OCI-LY1 (cell line): ENCODE data around the gene KIF19.
A peak's percentile ranks its signal among the peaks of the same experiment; 100 is the strongest.

Experiments used
- H2AFZ ChIP-seq: fragments of 200-600 bp; sonication (generic), shearing (Covaris generic); 2 replicates; pipeline ENCODE4 v1.6.0; 2014; ENCODE audit warnings: antibody characterized with exemption, mild to moderate bottlenecking, low read length
- H3F3A ChIP-seq: fragments of 200-600 bp; sonication (generic), shearing (Covaris generic); 2 replicates; pipeline ENCODE4 v1.6.0; 2014; ENCODE audit warnings: mild to moderate bottlenecking, antibody characterized with exemption, low read length, moderate library complexity; ENCODE audit not compliant: insufficient read depth
- H3K27ac ChIP-seq: fragments of 200-600 bp; sonication (generic); 2 replicates; pipeline ENCODE4 v1.5.1; 2014; ENCODE audit warnings: low read length, mixed run types, mild to moderate bottlenecking, low read depth; ENCODE audit not compliant: poor library complexity, severe bottlenecking
- H3K27me3 ChIP-seq: fragments of 200-600 bp; sonication (generic); 2 replicates; pipeline ENCODE4 v1.6.0; 2014; ENCODE audit warnings: antibody characterized with exemption, mild to moderate bottlenecking, low read length, moderate library complexity; ENCODE audit not compliant: insufficient read depth
- H3K36me3 ChIP-seq: fragments of 200-600 bp; sonication (generic); 2 replicates; pipeline ENCODE4 v1.6.1; 2014; ENCODE audit warnings: mild to moderate bottlenecking, antibody characterized with exemption, low read length, moderate library complexity, mixed read lengths; ENCODE audit not compliant: insufficient read depth
- H3K4me1 ChIP-seq: fragments of 200-600 bp; sonication (generic); 2 replicates; pipeline ENCODE4 v1.5.1; 2014; ENCODE audit warnings: mild to moderate bottlenecking, low read length, moderate library complexity; ENCODE audit not compliant: insufficient read depth, severe bottlenecking
- H3K4me2 ChIP-seq: fragments of 200-600 bp; sonication (generic), shearing (Covaris generic); 2 replicates; pipeline ENCODE4 v1.6.1; 2014; ENCODE audit warnings: low read length
- H3K4me3 ChIP-seq: fragments of 200-600 bp; sonication (generic); 2 replicates; pipeline ENCODE4 v1.5.1; 2014; ENCODE audit warnings: low read length, low read depth, mild to moderate bottlenecking, mixed read lengths; ENCODE audit not compliant: poor library complexity, severe bottlenecking
- H3K79me2 ChIP-seq: fragments of 200-600 bp; shearing (Covaris generic); 2 replicates; pipeline ENCODE4 v1.6.1; 2016; ENCODE audit warnings: mixed run types, low read length, mixed read lengths; ENCODE audit not compliant: insufficient read depth
- H3K9ac ChIP-seq: fragments of 200-600 bp; sonication (generic), shearing (Covaris generic); 2 replicates; pipeline ENCODE4 v1.6.1; 2014; ENCODE audit warnings: mild to moderate bottlenecking, low read length, mixed read lengths
- H3K9me2 ChIP-seq: fragments of 200-600 bp; sonication (generic), shearing (Covaris generic); 2 replicates; pipeline ENCODE4 v1.6.1; 2014; ENCODE audit warnings: low read depth, mild to moderate bottlenecking, low read length, mixed read lengths
- H3K9me3 ChIP-seq: fragments of 200-600 bp; shearing (Covaris generic); 2 replicates; pipeline ENCODE4 v1.6.1; 2014; ENCODE audit warnings: low read length, mixed read lengths
- H4K20me1 ChIP-seq: fragments of 200-600 bp; sonication (generic), shearing (Covaris generic); 2 replicates; pipeline ENCODE4 v1.6.0; 2016; ENCODE audit warnings: mild to moderate bottlenecking, low read length; ENCODE audit not compliant: insufficient read depth
- EZH2 ChIP-seq: fragments of 200-600 bp; sonication (generic), shearing (Covaris generic); IDR thresholded peaks from 2 replicates; pipeline ENCODE4 v1.8.0; 2017; ENCODE audit warnings: borderline replicate concordance, mixed run types, mild to moderate bottlenecking, antibody characterized with exemption, low read length, moderate library complexity, mixed read lengths
- TF ChIP-seq, protein P1 (sequence below): fragments of 200-600 bp; sonication (generic), shearing (Covaris generic); IDR thresholded peaks from 2 replicates; pipeline ENCODE4 v1.5.1; 2017; ENCODE audit warnings: mild to moderate bottlenecking, antibody characterized with exemption, low read length, moderate library complexity, mixed read lengths

The KIF19 gene

DNA sequence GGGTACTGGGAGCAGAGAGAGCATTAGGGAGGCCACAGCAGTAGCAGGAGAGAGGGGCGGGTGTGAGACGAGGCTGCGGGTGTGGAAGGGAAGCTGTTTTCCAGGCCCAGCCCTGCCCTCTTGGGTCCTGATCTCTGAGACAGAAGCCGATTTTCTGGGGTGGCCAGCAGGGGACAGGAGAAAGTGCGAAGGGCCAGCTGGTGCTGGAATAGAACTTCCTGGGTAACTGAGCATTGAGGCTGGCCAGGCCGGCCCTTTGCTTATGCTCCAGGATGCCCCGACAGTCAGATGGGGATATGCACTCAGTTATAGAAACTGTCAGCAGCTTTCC is 34.8 kb downstream of the KIF19 start:
- Histone ChIP-seq H3K4me3 (no peak overlapping the region), H3K9me2 (no peaks in the 10 kb centered on the region), H3K36me3 (no peaks in the 10 kb centered on the region), H3K79me2 (no peaks in the 10 kb centered on the region), H3K9ac (no peak overlapping the region), H2AFZ (no peak overlapping the region), H3K4me1 (no peaks in the 10 kb centered on the region), H3K4me2 (no peak overlapping the region), H3K9me3 (no peaks in the 10 kb centered on the region), H3F3A (no peaks in the 10 kb centered on the region), H4K20me1 (no peaks in the 10 kb centered on the region), H3K27me3 (no peaks in the 10 kb centered on the region), H3K27ac (no peak overlapping the region)
- TF ChIP-seq, protein P1, sequence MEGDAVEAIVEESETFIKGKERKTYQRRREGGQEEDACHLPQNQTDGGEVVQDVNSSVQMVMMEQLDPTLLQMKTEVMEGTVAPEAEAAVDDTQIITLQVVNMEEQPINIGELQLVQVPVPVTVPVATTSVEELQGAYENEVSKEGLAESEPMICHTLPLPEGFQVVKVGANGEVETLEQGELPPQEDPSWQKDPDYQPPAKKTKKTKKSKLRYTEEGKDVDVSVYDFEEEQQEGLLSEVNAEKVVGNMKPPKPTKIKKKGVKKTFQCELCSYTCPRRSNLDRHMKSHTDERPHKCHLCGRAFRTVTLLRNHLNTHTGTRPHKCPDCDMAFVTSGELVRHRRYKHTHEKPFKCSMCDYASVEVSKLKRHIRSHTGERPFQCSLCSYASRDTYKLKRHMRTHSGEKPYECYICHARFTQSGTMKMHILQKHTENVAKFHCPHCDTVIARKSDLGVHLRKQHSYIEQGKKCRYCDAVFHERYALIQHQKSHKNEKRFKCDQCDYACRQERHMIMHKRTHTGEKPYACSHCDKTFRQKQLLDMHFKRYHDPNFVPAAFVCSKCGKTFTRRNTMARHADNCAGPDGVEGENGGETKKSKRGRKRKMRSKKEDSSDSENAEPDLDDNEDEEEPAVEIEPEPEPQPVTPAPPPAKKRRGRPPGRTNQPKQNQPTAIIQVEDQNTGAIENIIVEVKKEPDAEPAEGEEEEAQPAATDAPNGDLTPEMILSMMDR = no peak
- TF ChIP-seq EZH2 = no peak

DNA sequence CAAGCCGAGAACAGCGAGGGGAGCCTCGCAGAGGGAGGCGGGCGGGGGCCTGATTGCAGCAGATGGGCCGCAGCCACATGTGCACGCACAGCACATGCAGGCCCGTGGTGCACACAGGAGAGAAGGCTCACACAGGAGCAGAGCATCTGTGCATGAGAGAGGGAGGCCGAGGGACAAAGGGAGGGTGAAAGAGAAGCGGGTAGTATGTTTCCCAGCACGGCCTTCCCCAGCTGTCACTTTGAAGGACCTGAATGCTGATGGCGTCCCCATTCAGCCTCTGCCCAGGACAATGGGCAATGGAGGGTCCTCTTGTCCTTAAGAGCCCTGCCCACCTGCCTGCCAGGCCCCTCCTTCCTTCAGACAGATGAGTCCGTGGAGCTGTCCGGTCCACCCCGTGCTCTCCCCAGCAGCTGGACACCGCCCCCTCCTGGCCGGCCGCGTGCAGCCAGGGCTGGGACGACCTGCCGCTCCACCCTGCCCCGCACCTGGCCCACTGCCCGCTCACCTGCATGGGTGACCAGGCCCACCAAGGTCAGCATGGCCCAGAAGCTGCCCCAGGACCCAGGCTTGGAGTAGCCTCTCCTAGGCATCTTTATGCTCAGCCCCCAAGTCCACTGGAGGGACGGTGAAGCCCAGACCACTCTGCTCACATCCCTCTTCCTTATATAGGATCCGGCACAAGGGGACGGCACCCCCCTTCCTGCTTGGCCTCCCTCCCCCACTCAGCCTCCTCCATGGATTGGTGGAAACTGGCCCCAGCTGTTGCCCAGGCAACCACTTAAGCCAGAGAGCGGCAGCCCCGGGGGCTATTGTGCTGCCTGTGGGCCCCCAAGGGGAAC is 35.4 kb downstream of the KIF19 start, which contains the start of gene BTBD17:
Gene BTBD17, minus strand, starts transcription at position 639 of the 839 bp plus-strand sequence. Its CDS starts 49 bp downstream, at position 590.
- H3K36me3 ChIP-seq = no peaks in the 10 kb centered on the region
- H3K27ac ChIP-seq = no peak within 1 kb of the TSS
- no peaks in the 10 kb centered on the region for H3K4me1 ChIP-seq
- H3K9me3 ChIP-seq = no peaks in the 10 kb centered on the region
- H3K4me2 ChIP-seq = no peak within 1 kb of the TSS
- H3F3A ChIP-seq = no peaks in the 10 kb centered on the region
- no peak within 1 kb of the TSS for H3K4me3 ChIP-seq
- H4K20me1 ChIP-seq = no peaks in the 10 kb centered on the region
- H3K79me2 ChIP-seq = no peaks in the 10 kb centered on the region
- no peaks in the 10 kb centered on the region for H3K27me3 ChIP-seq
- H3K9me2 ChIP-seq = no peaks in the 10 kb centered on the region
- H2AFZ ChIP-seq = no peak within 1 kb of the TSS
- no peak within 1 kb of the TSS for H3K9ac ChIP-seq
- TF ChIP-seq EZH2 = no peak
- TF ChIP-seq, protein P1 = peak; percentile 42; the same call in 1 of the 2 replicates

DNA sequence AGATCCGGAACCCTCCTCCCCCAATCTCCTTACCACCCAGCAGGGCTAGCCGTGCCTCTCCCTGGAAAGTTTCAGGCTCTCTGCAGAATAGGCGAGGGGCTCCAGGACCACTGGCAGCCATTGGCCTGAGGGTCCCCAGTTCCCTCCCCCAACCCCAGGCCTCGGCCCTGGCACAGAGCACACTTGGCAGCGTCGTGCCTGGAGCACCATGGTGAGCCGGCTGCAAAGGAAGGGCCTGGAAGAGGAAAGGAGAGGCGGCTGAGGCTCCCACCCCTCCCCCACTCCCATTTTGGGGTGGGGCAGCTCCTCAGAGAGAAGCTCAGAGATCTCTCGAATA is 36.0 kb downstream of the KIF19 start:
- H3K9ac ChIP-seq = no peak overlapping the region
- H4K20me1 ChIP-seq = no peaks in the 10 kb centered on the region
- no peaks in the 10 kb centered on the region for H3K79me2 ChIP-seq
- TF ChIP-seq, protein P1 = no peak
- no peak for TF ChIP-seq EZH2
- no peaks in the 10 kb centered on the region for H3K27me3 ChIP-seq
- no peaks in the 10 kb centered on the region for H3K4me1 ChIP-seq
- H3K27ac ChIP-seq = no peak overlapping the region
- no peak overlapping the region for H2AFZ ChIP-seq
- H3K36me3 ChIP-seq = no peaks in the 10 kb centered on the region
- no peak overlapping the region for H3K4me3 ChIP-seq
- H3F3A ChIP-seq = no peaks in the 10 kb centered on the region
- H3K9me3 ChIP-seq = no peaks in the 10 kb centered on the region
- no peaks in the 10 kb centered on the region for H3K9me2 ChIP-seq
- no peak overlapping the region for H3K4me2 ChIP-seq
